C4-2B (cell line): Measurements from ENCODE around the gene SPTA1.

Experiments used
- ZFX ChIP-seq: fragments of 450-650 bp; IDR thresholded peaks from 2 replicates; pipeline ENCODE4 v1.6.1; 2017
- TF ChIP-seq, protein P1 (sequence below): fragments of 450-650 bp; conservative IDR thresholded peaks from 2 replicates; pipeline ENCODE4 v1.5.1; 2017; ENCODE audit warnings: mild to moderate bottlenecking

DNA sequence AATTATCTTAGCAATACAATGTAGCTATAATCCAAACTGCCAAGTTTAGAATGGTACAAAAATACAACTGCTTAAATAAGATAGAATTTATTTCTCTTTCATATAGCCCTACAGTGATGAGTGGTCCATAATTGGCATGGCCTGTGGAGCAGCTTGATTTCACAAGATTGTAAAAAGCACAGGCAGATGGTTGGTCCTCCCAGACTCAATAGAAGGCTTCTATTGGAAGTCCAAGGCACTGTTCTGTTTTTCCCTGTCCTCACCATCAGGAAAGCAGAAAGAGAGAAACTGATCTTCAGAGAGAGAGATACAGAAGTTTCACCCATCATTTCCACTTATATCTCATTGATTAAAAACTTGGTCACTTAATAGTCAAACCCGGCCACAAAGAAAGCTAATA is 114.3 kb downstream of the SPTA1 start:
- TF ChIP-seq, protein P1, sequence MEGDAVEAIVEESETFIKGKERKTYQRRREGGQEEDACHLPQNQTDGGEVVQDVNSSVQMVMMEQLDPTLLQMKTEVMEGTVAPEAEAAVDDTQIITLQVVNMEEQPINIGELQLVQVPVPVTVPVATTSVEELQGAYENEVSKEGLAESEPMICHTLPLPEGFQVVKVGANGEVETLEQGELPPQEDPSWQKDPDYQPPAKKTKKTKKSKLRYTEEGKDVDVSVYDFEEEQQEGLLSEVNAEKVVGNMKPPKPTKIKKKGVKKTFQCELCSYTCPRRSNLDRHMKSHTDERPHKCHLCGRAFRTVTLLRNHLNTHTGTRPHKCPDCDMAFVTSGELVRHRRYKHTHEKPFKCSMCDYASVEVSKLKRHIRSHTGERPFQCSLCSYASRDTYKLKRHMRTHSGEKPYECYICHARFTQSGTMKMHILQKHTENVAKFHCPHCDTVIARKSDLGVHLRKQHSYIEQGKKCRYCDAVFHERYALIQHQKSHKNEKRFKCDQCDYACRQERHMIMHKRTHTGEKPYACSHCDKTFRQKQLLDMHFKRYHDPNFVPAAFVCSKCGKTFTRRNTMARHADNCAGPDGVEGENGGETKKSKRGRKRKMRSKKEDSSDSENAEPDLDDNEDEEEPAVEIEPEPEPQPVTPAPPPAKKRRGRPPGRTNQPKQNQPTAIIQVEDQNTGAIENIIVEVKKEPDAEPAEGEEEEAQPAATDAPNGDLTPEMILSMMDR = no peak
- TF ChIP-seq ZFX = no peak
